Calu3 (cell line): ENCODE measurements around the gene FAM114A1. TPM values are rescaled to one million over a fixed set of nuclear protein-coding genes. Genes with fewer than 3 reads are reported as not detected.
A peak's percentile ranks its signal among the peaks of the same experiment; 100 is the strongest.

Experiments
- BruUV-seq: library from RNA; stranded (reverse); fragments of 400-500 nt; replicated peaks from 2 replicates; lab custom pipeline; 2021; lab: Mats Ljungman, UMichigan
- CTCF ChIA-PET: fragments of 300-600 bp; sonication (Branson Sonifier 250); formaldehyde crosslinking; loops from one replicate; lab custom pipeline; 2022; ENCODE audit warnings: antibody characterized with exemption; lab: Charles Lee
- DNase-seq: peaks from one replicate; pipeline ENCODE4 v3.0.0; 2022
- H3K27ac Mint-ChIP-seq: one replicate; pipeline ENCODE4 v1.8.0; 2022; ENCODE audit warnings: mixed read lengths; ENCODE audit not compliant: unreplicated experiment
- H3K27me3 Mint-ChIP-seq: one replicate; pipeline ENCODE4 v1.8.0; 2022; ENCODE audit warnings: mixed read lengths; ENCODE audit not compliant: unreplicated experiment
- H3K36me3 Mint-ChIP-seq: one replicate; pipeline ENCODE4 v1.8.0; 2022; ENCODE audit warnings: mild to moderate bottlenecking, moderate library complexity, mixed read lengths; ENCODE audit not compliant: insufficient read depth, unreplicated experiment
- H3K4me1 Mint-ChIP-seq: one replicate; pipeline ENCODE4 v1.8.0; 2022; ENCODE audit warnings: mild to moderate bottlenecking, low read depth, mixed read lengths; ENCODE audit not compliant: unreplicated experiment
- H3K4me3 Mint-ChIP-seq: one replicate; pipeline ENCODE4 v1.8.0; 2022; ENCODE audit warnings: mild to moderate bottlenecking, low read depth, moderate library complexity, mixed read lengths; ENCODE audit not compliant: unreplicated experiment
- H3K9me3 Mint-ChIP-seq: one replicate; pipeline ENCODE4 v1.8.0; 2022; ENCODE audit warnings: low read depth, mixed read lengths; ENCODE audit not compliant: unreplicated experiment
- intact Hi-C: fragments of 100-400 bp; cut with micrococcal nuclease; formaldehyde crosslinking; loops from one replicate; pipeline ENCODE4 v1.10.0; 2022; ENCODE audit not compliant: unreplicated experiment
- total RNA-seq: library from RNA; stranded (reverse); gene quantifications from 2 replicates; pipeline ENCODE4 v1.2.3, GENCODE V29; 2022
- TF ChIP-seq, protein P1 (sequence below): fragments of 200-600 bp; IDR thresholded peaks from one replicate; pipeline ENCODE4 v1.8.0; 2022; ENCODE audit warnings: antibody characterized with exemption; ENCODE audit not compliant: unreplicated experiment

Gene FAM114A1
- total RNA-seq, 1 experiment from 2014 or later, result 22.1 TPM

DNA sequence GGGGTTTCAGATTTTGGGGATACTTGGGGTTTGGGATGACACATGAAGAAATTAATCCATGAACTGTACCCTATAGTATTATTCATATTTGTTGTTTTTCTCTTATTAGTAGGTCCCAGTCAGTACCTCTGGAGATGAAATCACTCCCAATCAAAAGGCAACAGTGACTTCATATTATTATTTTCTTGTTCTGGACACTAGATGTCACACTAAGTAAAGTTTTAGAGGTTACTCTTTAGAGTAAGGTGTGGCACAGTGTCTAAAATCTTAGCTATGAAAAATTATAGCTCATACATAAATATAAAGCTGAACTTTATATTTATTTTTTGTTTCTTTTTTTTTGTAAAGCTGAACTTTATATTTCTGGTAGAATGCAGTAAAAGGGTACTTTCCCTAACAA is 35.1 kb downstream of the FAM114A1 start:
- intact Hi-C loops, result loop anchor here (1.0 kb wide), 1 partner anchor 233 kb away; no protein-coding TSS in a partner anchor
- Mint-ChIP-seq H3K36me3 (peaks cover 5% of the 10 kb centered on the region), H3K27ac (no peak overlapping the region), H3K4me3 (no peak overlapping the region), H3K4me1 (peaks cover 12% of the 10 kb centered on the region), H3K9me3 (no peaks in the 10 kb centered on the region), H3K27me3 (no peaks in the 10 kb centered on the region)
- TF ChIP-seq, protein P1, sequence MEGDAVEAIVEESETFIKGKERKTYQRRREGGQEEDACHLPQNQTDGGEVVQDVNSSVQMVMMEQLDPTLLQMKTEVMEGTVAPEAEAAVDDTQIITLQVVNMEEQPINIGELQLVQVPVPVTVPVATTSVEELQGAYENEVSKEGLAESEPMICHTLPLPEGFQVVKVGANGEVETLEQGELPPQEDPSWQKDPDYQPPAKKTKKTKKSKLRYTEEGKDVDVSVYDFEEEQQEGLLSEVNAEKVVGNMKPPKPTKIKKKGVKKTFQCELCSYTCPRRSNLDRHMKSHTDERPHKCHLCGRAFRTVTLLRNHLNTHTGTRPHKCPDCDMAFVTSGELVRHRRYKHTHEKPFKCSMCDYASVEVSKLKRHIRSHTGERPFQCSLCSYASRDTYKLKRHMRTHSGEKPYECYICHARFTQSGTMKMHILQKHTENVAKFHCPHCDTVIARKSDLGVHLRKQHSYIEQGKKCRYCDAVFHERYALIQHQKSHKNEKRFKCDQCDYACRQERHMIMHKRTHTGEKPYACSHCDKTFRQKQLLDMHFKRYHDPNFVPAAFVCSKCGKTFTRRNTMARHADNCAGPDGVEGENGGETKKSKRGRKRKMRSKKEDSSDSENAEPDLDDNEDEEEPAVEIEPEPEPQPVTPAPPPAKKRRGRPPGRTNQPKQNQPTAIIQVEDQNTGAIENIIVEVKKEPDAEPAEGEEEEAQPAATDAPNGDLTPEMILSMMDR, result peak; percentile 16
- CTCF ChIA-PET, result interaction anchor here (0.6 to 1.6 kb wide), 9 partner anchors 14 to 275 kb away, joined by 3 to 20 read pairs (median 5); no protein-coding TSS in a partner anchor
- no peak for DNase-seq
- no TSS peak for BruUV-seq

GRCh38 chr4:38904090-38904666 is 36.6 kb downstream of the FAM114A1 start:
- TF ChIP-seq, protein P1, result no peak
- H3K9me3 Mint-ChIP-seq, result no peaks in the 10 kb centered on the region
- DNase-seq, result peak; percentile 14
- BruUV-seq, result no TSS peak
- peaks cover 12% of the 10 kb centered on the region for H3K4me1 Mint-ChIP-seq
- H3K27ac Mint-ChIP-seq, result no peak overlapping the region
- H3K27me3 Mint-ChIP-seq, result no peaks in the 10 kb centered on the region
- CTCF ChIA-PET, result interaction anchor here (0.6 to 1.2 kb wide), 2 partner anchors 231 to 494 kb away, joined by 3 to 5 read pairs; no protein-coding TSS in a partner anchor
- H3K36me3 Mint-ChIP-seq, result peaks cover 5% of the 10 kb centered on the region
- intact Hi-C loops, result loop anchor here (1.0 kb wide), 1 partner anchor 142 kb away; no protein-coding TSS in a partner anchor
- H3K4me3 Mint-ChIP-seq, result peak overlapping the region; percentile 26

DNA sequence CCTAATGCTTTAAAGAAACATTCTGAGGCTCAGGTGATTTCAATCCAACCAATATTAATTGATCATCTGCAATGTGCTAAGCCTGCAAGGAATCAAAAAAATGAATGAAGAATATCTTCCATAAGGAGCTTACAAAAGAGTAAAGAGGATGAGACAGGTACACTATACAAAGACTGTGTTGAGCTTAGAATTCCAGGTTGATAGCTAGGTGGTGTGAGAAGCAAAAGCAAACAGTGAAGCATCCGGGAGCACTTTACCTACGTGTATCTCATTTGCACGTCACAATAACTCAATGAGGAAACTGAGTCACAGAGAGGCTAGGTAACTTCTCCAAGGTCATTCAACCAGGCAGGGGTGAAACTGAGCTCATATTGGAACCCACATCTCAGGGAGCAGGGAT is 37.1 kb downstream of the FAM114A1 start:
- Mint-ChIP-seq H3K9me3 (no peaks in the 10 kb centered on the region), H3K27ac (no peak overlapping the region), H3K36me3 (peaks cover 5% of the 10 kb centered on the region), H3K4me1 (peaks cover 12% of the 10 kb centered on the region), H3K4me3 (peak overlapping the region; percentile 26), H3K27me3 (no peaks in the 10 kb centered on the region)
- TF ChIP-seq, protein P1, result no peak
- CTCF ChIA-PET, result interaction anchor here (0.6 to 1.2 kb wide), 3 partner anchors 141 to 230 kb away, joined by 4 to 5 read pairs (median 5); no protein-coding TSS in a partner anchor
- BruUV-seq, result no TSS peak
- intact Hi-C loops, result loop anchor here (1.0 kb wide), 1 partner anchor 142 kb away; no protein-coding TSS in a partner anchor
- no peak for DNase-seq

GRCh38 chr4:38905652-38906385 is 38.2 kb downstream of the FAM114A1 start:
- DNase-seq, result no peak
- Mint-ChIP-seq H3K9me3 (no peaks in the 10 kb centered on the region), H3K4me3 (no peak overlapping the region), H3K36me3 (peaks cover 5% of the 10 kb centered on the region), H3K27me3 (no peaks in the 10 kb centered on the region), H3K4me1 (peaks cover 12% of the 10 kb centered on the region), H3K27ac (no peak overlapping the region)
- CTCF ChIA-PET, result no interaction called here
- no TSS peak for BruUV-seq
- TF ChIP-seq, protein P1, result no peak
- intact Hi-C loops, result no loop called here
